Adrenal gland (tissue), 5 donors: ENCODE results near the gene ADARB2.

Experiments
- POLR2A ChIP-seq, 2 donors: fragments of 450-650 bp; IDR thresholded peaks; one replicate each; pipeline ENCODE4 v1.6.1; 2017; ENCODE audit warnings: antibody characterized with exemption in 2 of 2, mild to moderate bottlenecking in 2 of 2, moderate library complexity in 1 of 2
- TF ChIP-seq, protein P1 (sequence below), 6 experiments: fragments of 450-650 bp in 4 of 6; fragments of 200-600 bp in 2 of 6; sonication (generic) in 1 of 6; IDR thresholded peaks; 1 replicate in 5 of 6; 2 replicates in 1 of 6; pipeline versions ENCODE4 v1.5.1 to v1.8.0; 2016 to 2021; ENCODE audit warnings: antibody characterized with exemption in 6 of 6, mild to moderate bottlenecking in 2 of 6, moderate library complexity in 1 of 6
- donor health status: DM: no; HTN: no; CAD: no.

DNA sequence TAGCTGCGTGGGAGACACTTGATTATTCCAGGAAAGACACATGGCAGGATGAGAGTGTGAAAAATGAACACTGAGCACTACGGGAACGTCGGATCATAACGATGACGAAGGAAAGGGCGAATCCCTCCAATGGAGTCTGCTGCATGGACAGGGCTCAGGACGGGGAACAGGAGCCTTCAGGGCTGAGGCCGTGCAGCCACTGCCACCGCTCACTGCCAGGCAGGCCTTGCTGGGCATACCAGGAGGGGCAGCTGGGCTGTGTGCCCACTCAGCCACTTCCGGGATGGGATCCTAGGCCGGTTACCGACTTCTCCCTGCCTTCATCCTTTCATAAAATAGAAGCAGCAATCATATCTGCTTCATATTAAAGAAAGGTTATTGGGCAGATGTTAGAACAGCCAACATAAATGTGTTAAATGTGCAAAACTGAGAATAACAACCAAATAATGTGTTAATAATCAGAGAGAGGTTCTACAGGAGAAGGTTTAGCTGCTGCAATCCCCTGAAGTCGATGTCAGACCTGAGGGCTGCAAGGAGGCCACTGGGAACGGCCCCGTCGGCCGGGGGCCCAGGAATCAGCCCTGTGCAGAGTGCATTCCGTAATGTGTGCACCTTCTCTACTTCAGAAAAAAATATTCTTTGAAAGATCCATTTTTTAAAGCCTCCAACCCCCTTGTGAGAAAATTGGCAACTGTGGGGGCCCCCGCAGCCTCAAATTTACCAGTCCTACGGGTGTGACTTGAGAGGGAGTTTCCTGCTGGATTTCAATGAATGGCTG, 63.6 kb downstream of the ADARB2 start:
- TF ChIP-seq, protein P1, sequence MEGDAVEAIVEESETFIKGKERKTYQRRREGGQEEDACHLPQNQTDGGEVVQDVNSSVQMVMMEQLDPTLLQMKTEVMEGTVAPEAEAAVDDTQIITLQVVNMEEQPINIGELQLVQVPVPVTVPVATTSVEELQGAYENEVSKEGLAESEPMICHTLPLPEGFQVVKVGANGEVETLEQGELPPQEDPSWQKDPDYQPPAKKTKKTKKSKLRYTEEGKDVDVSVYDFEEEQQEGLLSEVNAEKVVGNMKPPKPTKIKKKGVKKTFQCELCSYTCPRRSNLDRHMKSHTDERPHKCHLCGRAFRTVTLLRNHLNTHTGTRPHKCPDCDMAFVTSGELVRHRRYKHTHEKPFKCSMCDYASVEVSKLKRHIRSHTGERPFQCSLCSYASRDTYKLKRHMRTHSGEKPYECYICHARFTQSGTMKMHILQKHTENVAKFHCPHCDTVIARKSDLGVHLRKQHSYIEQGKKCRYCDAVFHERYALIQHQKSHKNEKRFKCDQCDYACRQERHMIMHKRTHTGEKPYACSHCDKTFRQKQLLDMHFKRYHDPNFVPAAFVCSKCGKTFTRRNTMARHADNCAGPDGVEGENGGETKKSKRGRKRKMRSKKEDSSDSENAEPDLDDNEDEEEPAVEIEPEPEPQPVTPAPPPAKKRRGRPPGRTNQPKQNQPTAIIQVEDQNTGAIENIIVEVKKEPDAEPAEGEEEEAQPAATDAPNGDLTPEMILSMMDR (IDR thresholded peaks at IDR 0.05) = no peak
- TF ChIP-seq POLR2A (IDR thresholded peaks at IDR 0.05) = no peak
